Neural progenitor cell (in vitro differentiated cells): Measurements from ENCODE around the gene ZNF521. TPM values are rescaled to one million over a fixed set of nuclear protein-coding genes. Genes with fewer than 3 reads are reported as not detected.

Source experiments
- DNase-seq: peaks from one replicate; pipeline ENCODE4 v3.0.0-alpha.2; 2016; ENCODE audit warnings: low spot score
- H2AFZ ChIP-seq: fragments of 200-600 bp; sonication (generic); replicated peaks from 2 replicates; pipeline ENCODE4 v1.6.1; 2016; ENCODE audit warnings: antibody characterized with exemption
- H3F3A ChIP-seq: fragments of 200-600 bp; sonication (generic); 2 replicates; pipeline ENCODE4 v1.6.1; 2016; ENCODE audit warnings: antibody characterized with exemption, low read depth
- H3K27ac ChIP-seq: fragments of 200-600 bp; sonication (generic); 2 replicates; pipeline ENCODE4 v1.5.1; 2016; ENCODE audit warnings: mild to moderate bottlenecking
- H3K27me3 ChIP-seq: fragments of 200-600 bp; sonication (generic); 2 replicates; pipeline ENCODE4 v1.6.1; 2016; ENCODE audit warnings: mild to moderate bottlenecking, moderate library complexity
- H3K36me3 ChIP-seq: fragments of 200-600 bp; sonication (generic); 2 replicates; pipeline ENCODE4 v1.5.1; 2016
- H3K4me1 ChIP-seq: fragments of 200-600 bp; sonication (generic); 2 replicates; pipeline ENCODE4 v1.6.1; 2016; ENCODE audit warnings: mixed run types
- H3K4me2 ChIP-seq: fragments of 200-600 bp; sonication (generic); 2 replicates; pipeline ENCODE4 v1.6.1; 2016
- H3K4me3 ChIP-seq: fragments of 200-600 bp; sonication (generic); 2 replicates; pipeline ENCODE4 v1.5.1; 2016
- H3K79me2 ChIP-seq: fragments of 200-600 bp; sonication (generic); 2 replicates; pipeline ENCODE4 v1.6.1; 2016; ENCODE audit warnings: low read depth
- H3K9ac ChIP-seq: fragments of 200-600 bp; sonication (generic); 2 replicates; pipeline ENCODE4 v1.6.1; 2016
- H3K9me3 ChIP-seq: fragments of 200-600 bp; sonication (generic); 2 replicates; pipeline ENCODE4 v1.5.1; 2016; ENCODE audit warnings: low read depth
- H4K20me1 ChIP-seq: fragments of 200-600 bp; sonication (generic); 2 replicates; pipeline ENCODE4 v1.6.1; 2016; ENCODE audit warnings: low read depth
- H3K27ac Mint-ChIP-seq: 3 replicates; pipeline ENCODE4 v1.8.0; 2021; ENCODE audit warnings: mixed read lengths
- H3K27me3 Mint-ChIP-seq: 2 replicates; pipeline ENCODE4 v1.8.0; 2022; ENCODE audit warnings: low read depth, mild to moderate bottlenecking, inconsistent platforms, moderate library complexity, mixed read lengths; ENCODE audit not compliant: insufficient read depth
- H3K36me3 Mint-ChIP-seq: 3 replicates; pipeline ENCODE4 v1.8.0; 2021; ENCODE audit warnings: mixed read lengths
- H3K4me1 Mint-ChIP-seq: 3 replicates; pipeline ENCODE4 v1.8.0; 2021; ENCODE audit warnings: mixed read lengths
- H3K4me3 Mint-ChIP-seq: 3 replicates; pipeline ENCODE4 v1.8.0; 2021; ENCODE audit warnings: mild to moderate bottlenecking, moderate library complexity, mixed read lengths
- H3K9me3 Mint-ChIP-seq: 3 replicates; pipeline ENCODE4 v1.8.0; 2020; ENCODE audit warnings: mixed read lengths
- CTCF ChIP-seq: fragments of 200-600 bp; sonication (generic); IDR thresholded peaks from 2 replicates; pipeline ENCODE4 v1.5.1; 2017; ENCODE audit warnings: antibody characterized with exemption, mild to moderate bottlenecking
- EZH2 ChIP-seq: fragments of 200-600 bp; sonication (generic); IDR thresholded peaks from 2 replicates; pipeline ENCODE4 v1.6.1; 2017; ENCODE audit warnings: antibody characterized with exemption, mild to moderate bottlenecking, moderate library complexity
- EZH2phosphoT487 ChIP-seq: fragments of 200-600 bp; sonication (generic); IDR thresholded peaks from 2 replicates; pipeline ENCODE4 v1.6.1; 2017; ENCODE audit warnings: antibody characterized with exemption
- total RNA-seq: library from RNA; depleted of rRNA; stranded (reverse); fragments of >200 nt; gene quantifications from 2 replicates; pipeline ENCODE4 v1.2.3, GENCODE V29; 2015; ENCODE audit warnings: low replicate concordance

The ZNF521 gene
- total RNA-seq, 1 donor from 2014 or later: 136 TPM

- no peak for TF ChIP-seq CTCF
- TF ChIP-seq EZH2: no peak
- TF ChIP-seq EZH2phosphoT487: no peak
- no peak overlapping the region for H3K4me3 Mint-ChIP-seq
- peak overlapping the region; percentile 64 for H3K27ac Mint-ChIP-seq
- H3K4me1 Mint-ChIP-seq: peaks cover 56% of the 10 kb centered on the region
- Histone ChIP-seq H3K9ac (no peak overlapping the region), H3K27me3 (no peaks in the 10 kb centered on the region), H3K4me2 (no peak overlapping the region), H3K27ac (peak overlapping the region; percentile 27), H3K4me1 (peaks cover 52% of the 10 kb centered on the region), H3K9me3 (no peaks in the 10 kb centered on the region), H3K4me3 (no peak overlapping the region), H3K36me3 (peaks cover 1% of the 10 kb centered on the region), H3F3A (no peaks in the 10 kb centered on the region), H4K20me1 (peaks cover 93% of the 10 kb centered on the region), H2AFZ (no peak overlapping the region), H3K79me2 (peaks cover 90% of the 10 kb centered on the region)
- no peak for DNase-seq
- no peaks in the 10 kb centered on the region for H3K27me3 Mint-ChIP-seq
- H3K9me3 Mint-ChIP-seq: no peaks in the 10 kb centered on the region
- H3K36me3 Mint-ChIP-seq: peaks cover 34% of the 10 kb centered on the region
Measured at GRCh38 chr18:25137197-25137472, 214.8 kb downstream of the ZNF521 start.

GRCh38 chr18:25136416-25137196 is 215.4 kb downstream of the ZNF521 start:
- no peak overlapping the region for H3K4me2 ChIP-seq
- Mint-ChIP-seq H3K27me3 (no peaks in the 10 kb centered on the region), H3K4me3 (no peak overlapping the region), H3K27ac (peak overlapping the region; percentile 64), H3K36me3 (peaks cover 34% of the 10 kb centered on the region), H3K9me3 (no peaks in the 10 kb centered on the region), H3K4me1 (peaks cover 51% of the 10 kb centered on the region)
- H3K27ac ChIP-seq: peak overlapping the region; percentile 27
- no peaks in the 10 kb centered on the region for H3K9me3 ChIP-seq
- no peak overlapping the region for H3K4me3 ChIP-seq
- H2AFZ ChIP-seq: no peak overlapping the region
- no peak for TF ChIP-seq EZH2
- no peak for TF ChIP-seq CTCF
- no peak for TF ChIP-seq EZH2phosphoT487
- peaks cover 6% of the 10 kb centered on the region for H3K36me3 ChIP-seq
- H3K9ac ChIP-seq: no peak overlapping the region
- no peaks in the 10 kb centered on the region for H3F3A ChIP-seq
- peaks cover 48% of the 10 kb centered on the region for H3K4me1 ChIP-seq
- peaks cover 85% of the 10 kb centered on the region for H3K79me2 ChIP-seq
- H3K27me3 ChIP-seq: no peaks in the 10 kb centered on the region
- H4K20me1 ChIP-seq: peaks cover 93% of the 10 kb centered on the region
- DNase-seq: no peak

GRCh38 chr18:25134861-25135260 is 217.1 kb downstream of the ZNF521 start:
- DNase-seq: no peak
- Histone ChIP-seq H3K4me2 (no peak overlapping the region), H4K20me1 (peaks cover 86% of the 10 kb centered on the region), H3K4me1 (peaks cover 35% of the 10 kb centered on the region), H3F3A (no peaks in the 10 kb centered on the region), H3K27ac (no peak overlapping the region), H2AFZ (no peak overlapping the region), H3K9me3 (no peaks in the 10 kb centered on the region), H3K9ac (no peak overlapping the region), H3K79me2 (peaks cover 74% of the 10 kb centered on the region), H3K36me3 (peaks cover 10% of the 10 kb centered on the region), H3K27me3 (no peaks in the 10 kb centered on the region), H3K4me3 (no peak overlapping the region)
- Mint-ChIP-seq H3K4me3 (no peak overlapping the region), H3K27me3 (no peaks in the 10 kb centered on the region), H3K36me3 (peaks cover 40% of the 10 kb centered on the region), H3K27ac (no peak overlapping the region), H3K4me1 (peaks cover 43% of the 10 kb centered on the region), H3K9me3 (no peaks in the 10 kb centered on the region)
- TF ChIP-seq EZH2 (no peak), EZH2phosphoT487 (no peak), CTCF (no peak)
